Spinal cord (tissue), 10 donors: ENCODE data around the gene LRIT1. TPM values are rescaled to one million over a fixed set of nuclear protein-coding genes. Genes with fewer than 3 reads are reported as not detected.
"Not testable (repeated sequence)": the region's sequence is repeated elsewhere in the genome, so short reads cannot be mapped to it uniquely, and the experiment has no call there.

Experiments
- DNase-seq, 6 donors: peaks; one replicate each; pipeline versions ENCODE4 v3.0.0 to v3.0.0-alpha.2; 2013 to 2015; ENCODE audit warnings: low spot score in 6 of 6, low read depth in 4 of 6
- H3K27ac ChIP-seq: one replicate; pipeline ENCODE4 v1.5.1; 2013; ENCODE audit warnings: low read depth, low read length, control low read depth
- H3K27me3 ChIP-seq: one replicate; pipeline ENCODE4 v1.6.1; 2013; ENCODE audit warnings: low read length; ENCODE audit not compliant: control insufficient read depth, insufficient read depth
- H3K36me3 ChIP-seq: one replicate; pipeline ENCODE4 v1.6.1; 2013; ENCODE audit warnings: low read length; ENCODE audit not compliant: control insufficient read depth, insufficient read depth
- H3K4me1 ChIP-seq: one replicate; pipeline ENCODE4 v1.6.1; 2013; ENCODE audit warnings: low read length; ENCODE audit not compliant: control insufficient read depth, insufficient read depth
- H3K4me3 ChIP-seq: one replicate; pipeline ENCODE4 v1.5.1; 2013; ENCODE audit warnings: low read depth, low read length, control low read depth
- H3K9me3 ChIP-seq: one replicate; pipeline ENCODE4 v1.6.1; 2013; ENCODE audit warnings: low read length; ENCODE audit not compliant: control insufficient read depth, insufficient read depth
- WGBS: methylation state at CpG from one replicate; pipeline ENCODE4 v1.1.5; 2013; ENCODE audit warnings: missing lambda C conversion rate; ENCODE audit not compliant: insufficient coverage; 5-methylcytosine and 5-hydroxymethylcytosine counted together
- long read RNA-seq, 4 donors: transcript quantifications; one replicate each; lab custom pipeline, GENCODE V29; 2026
- polyA plus RNA-seq, 2 donors: library from polyadenylated mRNA; unstranded; fragments of 120-200 nt; gene quantifications; one replicate each; pipeline ENCODE4 v1.2.1, GENCODE V29; 2013; ENCODE audit not compliant: insufficient read length in 2 of 2
- total RNA-seq, 2 donors: library from RNA; depleted of rRNA in 1 of 2; stranded (reverse); fragments of 120-200 nt in 1 of 2; fragments of >200 nt in 1 of 2; gene quantifications; one replicate each; pipeline versions ENCODE4 v1.2.3 to v1.2.4, GENCODE V29; 2013 to 2014
- donor health status: healthy.

Gene LRIT1, protein sequence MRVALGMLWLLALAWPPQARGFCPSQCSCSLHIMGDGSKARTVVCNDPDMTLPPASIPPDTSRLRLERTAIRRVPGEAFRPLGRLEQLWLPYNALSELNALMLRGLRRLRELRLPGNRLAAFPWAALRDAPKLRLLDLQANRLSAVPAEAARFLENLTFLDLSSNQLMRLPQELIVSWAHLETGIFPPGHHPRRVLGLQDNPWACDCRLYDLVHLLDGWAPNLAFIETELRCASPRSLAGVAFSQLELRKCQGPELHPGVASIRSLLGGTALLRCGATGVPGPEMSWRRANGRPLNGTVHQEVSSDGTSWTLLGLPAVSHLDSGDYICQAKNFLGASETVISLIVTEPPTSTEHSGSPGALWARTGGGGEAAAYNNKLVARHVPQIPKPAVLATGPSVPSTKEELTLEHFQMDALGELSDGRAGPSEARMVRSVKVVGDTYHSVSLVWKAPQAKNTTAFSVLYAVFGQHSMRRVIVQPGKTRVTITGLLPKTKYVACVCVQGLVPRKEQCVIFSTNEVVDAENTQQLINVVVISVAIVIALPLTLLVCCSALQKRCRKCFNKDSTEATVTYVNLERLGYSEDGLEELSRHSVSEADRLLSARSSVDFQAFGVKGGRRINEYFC
- not detected for total RNA-seq
- polyA plus RNA-seq = not detected
- long read RNA-seq, donor 1 = 0 reads
- long read RNA-seq, donor 2 = 0 reads
- long read RNA-seq, donor 3 = 0 reads
- long read RNA-seq, donor 4 = 0 reads

DNA sequence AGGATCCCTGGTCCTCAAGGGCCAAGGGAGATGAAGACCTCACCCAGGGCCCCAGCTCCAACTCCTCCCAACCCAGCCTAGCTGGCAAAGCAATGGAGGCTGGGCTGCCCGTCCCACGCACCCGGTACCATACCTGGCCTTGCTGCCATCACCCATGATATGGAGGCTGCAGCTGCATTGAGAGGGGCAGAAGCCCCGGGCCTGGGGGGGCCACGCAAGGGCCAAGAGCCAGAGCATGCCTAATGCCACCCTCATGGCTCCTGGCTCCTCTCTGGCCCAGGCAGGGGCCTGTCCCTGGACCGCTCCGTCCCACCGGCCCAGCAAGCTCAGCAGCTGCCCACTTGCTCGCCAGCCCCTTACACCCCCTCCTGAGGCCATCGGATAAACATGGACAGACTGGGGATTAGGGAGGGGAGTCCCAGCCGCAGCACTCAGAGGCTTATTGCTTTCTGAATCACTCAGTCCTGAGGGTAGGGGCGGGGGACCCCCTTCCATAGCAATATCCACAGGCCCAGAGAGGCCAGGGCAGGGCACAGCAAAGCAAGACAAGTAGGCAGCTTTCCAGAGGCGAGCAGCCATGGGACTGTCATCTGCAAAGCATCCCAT lies at the start of gene LRIT1:
Gene LRIT1, minus strand, starts transcription at position 362 of the 606 bp plus-strand sequence. Its CDS starts 107 bp downstream, at position 255.
- no peaks in the 10 kb centered on the region for H3K36me3 ChIP-seq
- 92% methylated on average over 12 of the region's 13 CpGs for WGBS
- DNase-seq = no peak

GRCh38 chr10:84290235-84290634 lies 48.9 kb upstream of the LRIT1 start:
- Histone ChIP-seq H3K27me3 (no peaks in the 10 kb centered on the region), H3K27ac (no peak overlapping the region), H3K4me1 (no peaks in the 10 kb centered on the region), H3K36me3 (no peaks in the 10 kb centered on the region), H3K9me3 (no peaks in the 10 kb centered on the region), H3K4me3 (no peak overlapping the region)
- WGBS = 76% methylated on average over 2 of the region's 3 CpGs
- no peak for DNase-seq

More for the DNA sequence above, at the start of gene LRIT1:
- H3K27ac ChIP-seq = no peak within 1 kb of the TSS
- peaks cover 30% of the 10 kb centered on the region for H3K4me1 ChIP-seq
- H3K9me3 ChIP-seq = no peaks in the 10 kb centered on the region
- no peak within 1 kb of the TSS for H3K4me3 ChIP-seq
- peaks cover 4% of the 10 kb centered on the region for H3K27me3 ChIP-seq

DNA sequence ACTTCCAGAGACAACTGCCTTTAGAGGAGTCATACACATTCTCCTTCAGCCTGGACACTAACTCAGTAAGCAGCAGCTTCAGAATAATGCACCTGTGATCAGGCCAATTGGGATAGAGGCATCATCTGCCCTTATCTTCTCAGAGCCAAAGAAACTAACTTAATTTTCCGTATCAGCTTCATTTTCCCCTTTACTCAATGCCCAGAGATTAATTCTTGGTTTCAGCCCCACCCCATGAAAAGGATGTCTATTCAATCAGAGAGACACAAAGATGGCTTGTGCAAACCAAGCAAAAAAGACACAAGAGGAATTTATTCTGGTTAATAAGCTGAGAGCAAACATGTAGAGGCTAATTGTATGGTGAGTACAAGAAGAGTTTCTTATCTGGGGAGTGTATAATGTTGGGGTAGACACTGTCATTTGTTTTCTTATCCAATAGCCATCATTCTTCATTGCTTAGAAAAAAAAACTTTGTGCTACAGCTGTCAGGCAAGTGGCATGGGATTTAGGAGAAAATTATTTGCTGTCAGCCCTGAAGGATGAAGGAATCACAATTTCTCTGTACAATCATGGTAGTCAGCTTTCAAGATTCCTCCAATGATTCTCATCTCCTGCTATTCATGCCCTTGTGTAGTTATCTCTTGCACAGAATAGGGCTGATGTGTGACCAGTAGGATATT lies 48.3 kb upstream of the LRIT1 start:
- Histone ChIP-seq H3K4me3 (no peak overlapping the region), H3K36me3 (no peaks in the 10 kb centered on the region), H3K4me1 (no peaks in the 10 kb centered on the region), H3K27ac (no peak overlapping the region), H3K27me3 (no peaks in the 10 kb centered on the region), H3K9me3 (no peaks in the 10 kb centered on the region)
- no CpG with 5 or more reads among the region's 1 CpG for WGBS
- DNase-seq = peak in 1 of 6 donors; percentile 35

DNA sequence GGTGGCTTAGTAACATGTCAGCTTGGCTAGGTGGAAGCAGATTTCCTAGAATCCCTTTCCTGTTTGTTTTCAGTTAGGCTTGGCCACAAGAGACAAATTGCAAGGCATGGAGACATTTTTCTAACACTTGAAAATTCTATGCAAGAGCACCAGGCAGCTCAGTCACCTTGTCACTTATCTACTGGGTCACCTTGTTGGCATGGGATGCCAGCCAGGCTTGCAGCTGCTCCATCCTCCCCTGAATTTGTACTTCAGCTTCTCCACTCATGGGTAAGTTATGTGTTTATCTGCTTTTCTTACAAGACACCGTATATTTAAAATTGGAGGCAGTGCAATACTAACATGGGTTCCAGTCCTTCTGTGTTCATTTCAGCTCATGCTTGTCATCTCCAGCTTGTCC lies 46.8 kb upstream of the LRIT1 start:
- no peaks in the 10 kb centered on the region for H3K4me1 ChIP-seq
- DNase-seq = no peak
- H3K36me3 ChIP-seq = no peaks in the 10 kb centered on the region
- no peak overlapping the region for H3K27ac ChIP-seq
- H3K4me3 ChIP-seq = no peak overlapping the region
- H3K9me3 ChIP-seq = no peaks in the 10 kb centered on the region
- WGBS = no CpG with 5 or more reads among the region's 1 CpG
- no peaks in the 10 kb centered on the region for H3K27me3 ChIP-seq

- Histone ChIP-seq H3K36me3 (no peaks in the 10 kb centered on the region), H3K9me3 (no peaks in the 10 kb centered on the region), H3K27me3 (no peaks in the 10 kb centered on the region), H3K4me1 (no peaks in the 10 kb centered on the region), H3K4me3 (no peak overlapping the region), H3K27ac (no peak overlapping the region)
- no peak for DNase-seq
These were observed 45.3 kb upstream of the LRIT1 start for GRCh38 chr10:84286695-84287094.

GRCh38 chr10:84279876-84280475 lies 38.6 kb upstream of the LRIT1 start:
- H3K4me1 ChIP-seq, H3K36me3 ChIP-seq, H3K27ac ChIP-seq, DNase-seq, H3K9me3 ChIP-seq, H3K4me3 ChIP-seq, H3K27me3 ChIP-seq: not testable (repeated sequence)
- 53% methylated on average over 8 of the region's 31 CpGs for WGBS

DNA sequence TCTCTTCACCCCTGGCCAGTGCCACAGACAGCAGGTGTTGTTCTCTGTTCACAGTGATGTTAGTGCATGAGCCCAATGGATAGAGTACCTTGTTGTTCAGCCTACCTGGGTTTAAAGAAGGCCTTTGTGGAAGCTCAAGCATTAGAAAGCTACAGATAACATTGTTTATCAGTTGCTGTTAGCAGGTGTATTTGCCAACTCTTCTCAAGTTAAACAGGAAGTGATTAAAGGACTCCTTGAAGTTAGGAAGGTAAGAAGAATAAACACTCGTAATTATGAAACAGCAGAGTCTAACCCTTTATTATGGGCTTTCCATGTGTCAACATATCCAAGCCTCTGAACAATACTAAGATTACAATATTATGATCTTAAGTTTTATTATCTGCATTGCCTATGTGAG lies 29.4 kb upstream of the LRIT1 start:
- Histone ChIP-seq H3K36me3 (no peaks in the 10 kb centered on the region), H3K9me3 (no peaks in the 10 kb centered on the region), H3K27me3 (no peaks in the 10 kb centered on the region), H3K27ac (no peak overlapping the region), H3K4me3 (no peak overlapping the region), H3K4me1 (no peaks in the 10 kb centered on the region)
- WGBS = no CpG with 5 or more reads among the region's 1 CpG
- DNase-seq = no peak

- H3K36me3 ChIP-seq = no peaks in the 10 kb centered on the region
- H3K9me3 ChIP-seq = no peaks in the 10 kb centered on the region
- no peak overlapping the region for H3K27ac ChIP-seq
- no peak overlapping the region for H3K4me3 ChIP-seq
- WGBS = no CpG with 5 or more reads among the region's 2 CpGs
- no peak for DNase-seq
- H3K27me3 ChIP-seq = no peaks in the 10 kb centered on the region
- peaks cover 8% of the 10 kb centered on the region for H3K4me1 ChIP-seq
These were observed 28.4 kb upstream of the LRIT1 start for GRCh38 chr10:84269773-84270172.

GRCh38 chr10:84269162-84269561 lies 27.8 kb upstream of the LRIT1 start:
- no peaks in the 10 kb centered on the region for H3K9me3 ChIP-seq
- H3K36me3 ChIP-seq = no peaks in the 10 kb centered on the region
- no CpG with 5 or more reads among the region's 1 CpG for WGBS
- H3K4me1 ChIP-seq = peaks cover 11% of the 10 kb centered on the region
- H3K27ac ChIP-seq = no peak overlapping the region
- DNase-seq = no peak
- no peaks in the 10 kb centered on the region for H3K27me3 ChIP-seq
- H3K4me3 ChIP-seq = no peak overlapping the region
